ENCODE data around the gene DTD1.

Gene DTD1

DNA sequence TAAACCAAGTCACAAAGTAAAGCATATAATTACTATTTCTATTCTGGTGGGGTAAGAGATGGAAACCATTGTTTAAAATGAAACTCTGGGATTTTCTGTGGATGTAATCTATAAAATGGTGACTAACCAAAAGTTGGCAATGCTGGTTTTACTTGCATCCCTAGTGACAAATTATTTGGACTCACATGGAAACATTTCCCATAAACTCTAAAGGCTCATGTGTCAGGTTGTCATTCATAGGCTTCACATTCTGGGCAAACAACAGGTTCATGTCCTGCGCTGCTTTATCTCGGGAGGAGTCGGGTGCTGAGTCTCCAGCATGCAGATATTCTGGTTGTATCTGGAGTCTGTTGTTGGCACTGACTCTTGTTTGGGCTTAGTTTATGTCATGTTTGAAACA, 127.7 kb downstream of the DTD1 start:
- no peak for DNase-seq

DNA sequence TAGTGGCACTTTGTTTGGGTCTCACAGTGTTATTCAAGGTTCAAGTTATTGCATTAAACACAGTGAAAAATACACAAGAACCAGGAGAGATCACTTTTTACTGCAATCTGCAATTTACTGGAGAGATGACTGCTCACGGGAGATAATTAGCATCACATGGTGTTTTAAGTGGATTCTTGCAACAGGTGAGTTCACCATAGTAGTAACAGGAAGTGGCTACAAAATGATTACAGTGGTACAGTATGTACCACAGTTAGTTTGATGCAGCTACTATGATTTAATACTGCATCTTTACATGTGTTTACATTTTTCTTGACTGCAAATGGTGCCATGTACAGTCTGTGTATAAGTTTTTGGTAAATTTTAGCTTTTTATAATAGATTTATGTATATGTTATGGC, 129.2 kb downstream of the DTD1 start:
- DNase-seq: no peak

DNA sequence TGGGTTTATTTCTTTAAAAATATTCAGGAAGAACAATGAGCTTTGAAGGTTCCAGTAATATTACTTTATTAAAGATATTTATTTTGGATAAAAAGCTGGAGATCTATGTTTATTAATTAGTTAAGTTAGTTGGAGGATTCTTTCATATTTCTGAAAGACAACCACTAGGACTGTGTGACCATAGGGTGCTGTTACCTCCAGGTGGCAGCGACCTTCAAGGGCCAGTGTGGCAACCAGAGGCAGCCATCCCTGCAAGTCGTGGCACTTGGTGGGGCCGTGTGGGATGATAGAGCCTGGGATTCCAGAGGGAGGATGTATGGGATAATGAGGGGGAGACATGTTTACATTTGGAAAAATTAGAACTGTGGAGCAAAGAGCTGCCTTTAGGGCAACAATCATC, 130.3 kb downstream of the DTD1 start:
- no peak for DNase-seq

DNA sequence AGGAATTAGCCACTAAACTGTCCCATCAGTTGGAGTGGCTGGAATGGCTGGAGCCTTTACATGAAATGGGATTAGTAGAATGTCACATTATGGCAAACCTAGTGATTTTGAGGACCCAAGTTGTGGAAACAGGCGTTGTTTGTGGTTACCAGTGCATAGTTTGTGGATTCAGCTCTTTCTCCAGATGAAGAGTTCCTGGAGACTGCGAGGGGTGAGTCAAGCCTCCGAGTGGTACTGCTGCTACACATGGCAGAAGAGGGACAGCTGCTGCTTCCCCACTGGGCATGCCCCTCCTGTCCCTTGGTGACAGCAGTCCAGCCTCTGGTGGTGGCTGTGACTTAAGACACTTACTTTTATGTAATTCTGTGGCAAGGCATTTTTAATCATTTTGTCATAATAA, 131.6 kb downstream of the DTD1 start:
- DNase-seq: no peak

DNA sequence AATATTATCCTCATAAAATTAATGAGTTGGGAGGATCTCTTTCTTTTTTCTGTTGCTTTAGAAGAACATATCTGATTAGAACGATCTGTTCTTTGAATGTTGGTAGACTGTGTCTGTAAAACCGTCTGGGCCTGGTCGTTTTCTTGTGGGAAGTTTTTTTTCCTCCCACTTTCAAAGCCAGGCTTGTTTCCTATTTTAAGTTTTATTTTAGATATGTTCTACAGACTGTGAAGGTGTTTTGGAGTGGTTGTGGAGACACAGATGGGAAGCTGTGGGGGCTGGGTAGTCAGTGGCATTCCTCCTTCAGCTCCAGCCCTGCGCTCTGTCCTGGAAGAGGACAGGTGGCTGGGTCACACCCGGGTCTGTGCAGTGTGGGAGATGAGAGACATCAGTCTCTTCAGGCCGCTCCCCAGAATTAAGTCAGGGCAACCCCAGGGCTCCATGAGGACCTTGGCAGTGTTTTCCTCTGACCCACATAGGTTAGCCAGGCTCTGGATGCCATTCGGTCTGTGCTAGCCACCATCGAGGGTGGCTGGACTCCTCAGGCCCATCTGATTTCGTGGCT, 133.8 kb downstream of the DTD1 start:
- no peak for DNase-seq

DNA sequence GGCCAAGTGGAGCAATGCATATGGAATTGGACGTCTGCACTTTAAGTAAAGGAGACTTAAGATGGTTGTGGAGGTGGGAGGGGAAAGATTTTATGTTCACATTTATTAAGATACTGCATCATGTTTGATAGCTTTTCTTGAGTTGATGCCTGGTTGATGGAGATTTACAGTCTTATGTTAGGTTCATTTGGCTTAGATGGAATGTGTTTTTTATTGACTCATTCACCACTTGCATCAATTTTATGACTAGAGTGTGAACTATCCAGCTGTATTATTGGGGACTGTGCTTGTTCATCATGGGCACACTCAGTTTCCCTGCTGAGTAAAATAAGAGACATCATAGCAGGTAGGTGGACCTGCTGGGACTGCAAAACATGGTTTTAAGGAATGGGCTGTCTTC, 134.5 kb downstream of the DTD1 start:
- DNase-seq: no peak

DNA sequence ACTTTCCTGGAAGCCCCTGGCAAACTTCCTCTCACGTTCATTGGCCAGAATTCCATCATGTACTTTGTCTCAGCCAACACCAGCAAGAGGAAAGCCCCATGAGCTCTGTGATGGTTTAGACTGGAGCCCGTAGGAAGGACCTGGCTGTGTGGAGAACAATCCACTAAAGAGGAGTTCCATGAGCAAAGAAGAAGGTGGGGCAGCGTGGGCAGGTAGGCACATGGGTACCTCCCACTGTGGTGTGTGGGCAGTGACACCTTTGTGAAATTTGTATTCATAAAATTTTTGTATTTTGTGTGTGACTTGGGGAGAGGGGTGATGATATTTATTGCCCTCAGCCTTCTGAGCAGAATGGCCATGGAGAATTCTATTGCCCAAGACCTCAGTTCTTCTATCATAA, 136.2 kb downstream of the DTD1 start:
- DNase-seq: no peak

DNA sequence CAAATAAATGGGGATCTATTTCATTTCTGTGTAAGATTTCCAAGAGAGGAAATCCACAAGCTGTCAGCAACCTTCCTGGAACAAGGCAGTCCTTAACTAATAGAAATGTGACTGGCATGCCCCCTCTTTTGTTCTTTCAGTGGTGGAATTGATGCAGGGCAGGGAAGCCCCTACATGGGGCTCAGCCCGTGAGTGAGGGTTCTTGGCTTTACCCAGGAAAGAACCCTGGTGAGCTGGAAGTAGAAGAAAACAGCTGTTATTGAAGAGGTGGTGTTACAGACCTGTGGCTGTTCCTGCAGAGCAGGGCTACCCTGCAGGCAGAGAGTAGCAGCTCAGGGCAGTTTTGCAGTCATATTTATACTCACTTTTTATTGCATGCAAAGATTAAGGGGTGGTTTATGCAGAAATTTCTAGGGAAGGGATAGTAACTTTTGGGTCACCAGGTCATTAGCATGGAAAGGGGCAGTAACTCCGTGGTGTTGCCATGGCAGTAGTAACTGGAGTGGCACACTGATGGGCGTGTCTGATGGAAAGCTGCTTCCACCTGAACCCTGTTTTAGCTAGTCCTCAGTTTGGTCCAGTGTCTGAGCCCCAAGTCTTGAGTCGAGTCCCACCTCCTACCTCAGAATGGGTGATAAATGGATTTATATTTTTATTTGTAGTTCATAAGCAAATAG, 137.1 kb downstream of the DTD1 start:
- DNase-seq: no peak

DNA sequence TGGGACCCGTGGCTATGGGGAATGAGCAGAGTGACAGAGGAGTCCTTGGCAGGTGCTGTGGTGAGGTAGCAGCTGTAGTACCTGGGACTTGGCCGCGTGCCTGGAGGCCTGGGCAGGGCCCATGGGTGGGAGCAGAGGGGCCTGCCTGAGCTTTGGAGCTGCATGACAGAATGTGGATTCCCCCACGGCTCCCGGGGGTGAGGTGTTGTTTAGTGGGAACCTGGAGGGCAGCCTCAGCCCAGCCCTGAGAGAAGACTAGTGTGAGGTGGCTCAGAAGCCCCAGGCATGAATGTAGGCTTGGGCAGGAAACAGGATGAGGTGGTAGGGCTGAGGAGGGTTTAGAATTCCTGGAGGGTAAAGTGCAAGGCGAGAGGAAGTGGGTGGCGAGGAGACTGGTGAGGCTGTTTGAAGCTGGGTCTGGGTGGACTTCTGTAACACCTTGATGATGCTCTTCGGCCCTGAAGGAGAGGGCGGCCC, 139.2 kb downstream of the DTD1 start:
- DNase-seq: no peak

DNA sequence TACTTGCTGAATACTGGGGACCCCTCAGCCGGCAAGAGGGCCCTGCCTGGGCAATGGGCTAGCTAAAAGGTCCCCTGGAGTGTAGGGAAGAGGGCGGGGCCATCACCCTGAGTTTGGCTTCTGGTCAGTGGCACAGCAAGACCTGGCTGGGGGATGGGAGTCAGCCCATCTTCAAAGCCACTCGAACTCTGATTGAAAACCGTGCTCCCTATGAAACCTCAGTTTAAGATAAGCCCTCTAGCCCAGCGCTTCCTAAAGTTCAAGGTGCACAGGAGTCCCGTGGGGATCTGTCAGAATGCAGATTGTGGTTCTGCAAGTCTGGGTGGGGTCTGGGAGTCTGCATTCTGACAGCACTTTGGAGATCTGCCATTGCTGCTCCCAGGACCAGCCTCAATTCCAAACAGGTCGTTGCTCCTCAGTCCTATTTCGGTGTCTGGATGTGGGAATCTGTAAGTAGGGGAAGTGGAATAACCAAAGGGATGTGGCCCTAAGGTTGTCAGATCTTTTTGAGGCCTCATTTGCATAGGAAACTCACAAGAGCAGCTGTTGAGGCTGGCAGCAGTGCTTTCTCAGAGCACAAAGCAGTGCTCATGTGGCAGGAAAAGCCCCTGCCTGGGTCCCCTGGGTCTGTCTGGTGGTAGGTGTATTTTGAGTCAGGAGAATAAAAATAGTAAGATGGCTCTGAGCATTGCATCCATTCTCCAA, 140.5 kb downstream of the DTD1 start:
- no peak for DNase-seq

DNA sequence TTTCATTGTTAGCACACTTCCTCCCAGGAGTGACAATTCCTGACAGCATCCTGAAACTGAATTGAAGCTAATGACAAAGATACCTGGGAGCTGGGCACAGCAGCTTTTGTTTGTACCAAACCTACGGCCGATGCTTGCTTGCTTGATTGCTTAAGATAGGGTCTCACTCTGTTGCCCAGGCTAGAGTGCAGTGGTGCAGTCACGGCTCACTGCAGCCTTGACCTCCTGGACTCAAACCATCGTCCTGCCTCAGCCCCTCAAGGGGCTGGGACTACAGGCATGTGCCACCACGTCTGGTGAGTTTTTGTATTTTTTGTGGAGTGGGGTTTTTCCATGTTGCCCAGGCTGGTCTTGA, 141.0 kb downstream of the DTD1 start:
- no peak for DNase-seq

DNA sequence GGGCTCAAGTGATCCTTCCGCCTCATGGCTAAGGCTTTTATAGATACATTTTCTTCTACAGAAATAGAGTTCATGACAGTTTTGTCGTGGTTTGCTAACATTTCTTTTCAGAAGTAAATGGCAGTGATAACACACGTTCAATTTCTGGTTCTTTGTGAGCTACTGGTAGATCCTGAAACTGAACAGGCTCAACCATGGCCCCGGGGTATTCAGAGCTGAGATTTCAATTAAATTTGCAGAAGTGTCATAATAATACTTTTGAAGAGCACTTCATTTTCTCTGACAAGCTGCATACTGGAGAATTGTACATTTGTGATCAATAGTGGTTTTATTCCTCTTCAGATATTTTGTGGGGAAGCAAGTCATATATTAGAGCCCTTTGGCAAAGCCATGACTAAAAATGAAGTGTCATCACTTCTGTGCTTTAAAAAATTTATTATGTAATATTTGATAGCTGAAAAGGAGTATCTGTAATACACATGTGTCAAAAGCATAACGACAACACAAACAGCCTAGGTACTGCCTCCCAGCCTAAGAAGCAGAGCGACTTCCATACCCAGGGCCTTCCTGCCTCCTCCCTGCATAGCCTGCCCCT, 141.5 kb downstream of the DTD1 start:
- no peak for DNase-seq

DNA sequence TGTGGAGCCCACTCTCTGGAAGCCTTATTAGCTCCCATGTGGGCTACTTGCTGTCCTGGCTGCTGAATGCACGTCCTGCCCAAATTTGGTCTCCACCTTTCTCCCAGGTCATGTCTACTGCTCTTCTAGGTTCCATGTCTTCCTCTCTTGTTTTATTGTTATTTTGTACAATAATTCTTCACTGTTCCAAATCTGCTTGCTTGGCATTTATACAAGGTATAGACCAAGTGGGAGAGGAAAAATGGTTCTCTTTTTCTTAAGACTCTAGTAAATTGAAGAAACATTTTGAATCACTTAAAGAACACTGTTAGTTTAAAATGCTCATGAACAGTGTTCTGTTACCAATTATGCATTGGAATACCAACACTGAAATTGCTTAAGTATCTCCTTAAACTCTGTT, 144.1 kb downstream of the DTD1 start:
- DNase-seq: no peak

DNA sequence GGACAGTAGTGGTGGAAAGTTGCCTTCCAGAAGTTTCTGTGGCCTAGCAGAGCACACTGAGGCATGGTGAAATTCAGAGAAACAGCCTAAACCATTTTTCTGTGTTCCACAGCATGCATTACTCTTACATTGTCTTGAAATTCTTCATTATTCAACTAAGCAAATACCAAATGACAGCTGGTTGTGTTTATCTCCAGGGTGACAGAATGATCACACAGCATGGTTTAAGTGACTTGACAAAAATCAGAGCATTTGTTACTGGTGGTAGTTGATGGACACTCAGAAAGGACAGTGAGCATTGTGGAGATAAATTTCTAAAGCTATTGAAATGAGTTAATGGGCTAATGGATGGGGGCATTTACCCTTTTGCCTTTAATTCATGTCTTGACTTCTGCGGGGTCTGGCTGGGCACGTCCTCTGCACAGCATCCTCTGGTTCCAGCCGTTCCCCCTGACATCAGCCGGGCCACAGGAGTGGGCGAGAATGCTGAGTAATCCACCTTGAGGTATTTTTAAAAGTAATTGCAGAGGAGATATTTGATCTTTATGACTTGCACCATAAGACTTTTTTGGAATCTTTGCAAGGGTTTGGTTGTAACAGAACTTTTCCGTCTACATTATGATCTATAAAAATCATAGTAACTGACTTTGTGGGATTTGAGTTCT, 146.8 kb downstream of the DTD1 start:
- DNase-seq: no peak

DNA sequence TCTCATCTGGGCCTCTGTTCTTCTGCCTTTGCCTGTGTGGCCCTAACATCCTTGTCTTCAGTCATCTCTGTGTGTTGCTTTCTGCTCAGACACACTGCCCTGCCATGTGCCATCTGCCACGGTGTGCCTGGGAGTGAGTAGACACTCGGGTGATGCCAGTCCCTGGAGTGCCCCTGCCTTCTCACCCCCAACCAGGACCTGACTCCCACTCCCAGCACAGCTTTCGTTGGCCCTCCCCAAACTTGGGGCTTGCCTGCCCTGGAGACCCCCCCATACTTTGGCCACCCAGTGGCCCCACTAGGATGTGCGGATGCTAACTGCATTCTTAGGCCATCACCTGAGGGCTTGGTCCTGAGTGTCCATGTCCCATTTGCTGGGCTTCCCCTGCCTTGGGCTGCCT, 149.3 kb downstream of the DTD1 start:
- no peak for DNase-seq

DNA sequence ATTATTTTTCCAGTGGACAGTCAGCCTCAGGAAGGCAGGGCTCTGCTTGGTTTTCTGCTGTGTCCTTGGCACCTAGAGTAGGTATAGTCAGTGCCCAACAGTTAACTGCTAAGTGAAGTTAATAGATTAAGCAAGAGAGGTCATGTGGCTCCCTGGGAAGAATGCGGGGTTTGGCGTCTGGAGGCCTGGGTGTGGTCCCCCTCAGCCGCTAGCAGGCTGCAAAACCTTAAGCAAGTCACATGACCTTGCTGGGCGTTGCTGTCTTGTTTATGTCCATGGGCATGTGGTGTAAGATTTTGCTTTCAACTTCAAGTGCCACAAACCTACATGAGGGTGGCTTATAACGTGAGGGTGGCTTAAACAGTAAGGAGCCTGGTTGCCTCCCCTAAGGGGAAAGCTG, 150.2 kb downstream of the DTD1 start:
- no peak for DNase-seq

DNA sequence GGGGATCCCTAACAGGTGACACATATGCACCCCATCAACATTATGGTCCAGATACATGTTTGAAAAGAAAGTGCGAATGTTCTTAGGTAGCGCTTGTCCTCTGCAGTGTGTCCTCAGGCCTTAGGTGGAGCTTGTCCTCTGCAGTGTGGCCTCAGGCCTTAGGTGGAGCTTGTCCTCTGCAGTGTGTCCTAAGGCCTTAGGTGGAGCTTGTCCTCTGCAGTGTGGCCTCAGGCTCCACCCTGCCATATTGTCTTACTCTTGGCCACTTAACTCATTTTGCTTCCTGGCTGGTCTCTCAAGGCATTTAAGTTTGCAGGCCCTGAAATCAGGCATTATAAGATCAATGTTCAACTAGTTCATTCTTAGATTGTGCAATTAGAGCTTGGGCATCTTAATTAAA, 151.0 kb downstream of the DTD1 start:
- no peak for DNase-seq

DNA sequence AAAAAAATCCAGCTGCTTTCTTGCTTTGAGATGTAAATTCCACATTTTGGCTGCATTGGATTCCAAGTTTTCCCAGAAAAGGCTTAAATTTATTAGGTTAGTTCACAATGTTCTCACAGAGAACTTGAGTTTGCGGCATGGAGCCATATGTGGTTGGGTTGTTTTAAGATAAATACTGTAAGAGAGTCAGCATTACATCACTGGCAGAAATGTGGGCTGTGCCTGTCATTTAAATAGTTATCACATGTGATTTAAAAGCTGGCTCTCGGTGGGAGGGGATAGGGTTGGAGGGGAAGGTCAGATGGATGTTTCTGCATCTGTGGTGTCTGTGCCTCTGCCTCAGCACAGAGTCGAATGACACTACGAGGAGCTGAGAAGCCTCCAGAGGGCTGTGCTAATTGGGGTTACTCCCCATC, 151.9 kb downstream of the DTD1 start:
- DNase-seq: no peak

DNA sequence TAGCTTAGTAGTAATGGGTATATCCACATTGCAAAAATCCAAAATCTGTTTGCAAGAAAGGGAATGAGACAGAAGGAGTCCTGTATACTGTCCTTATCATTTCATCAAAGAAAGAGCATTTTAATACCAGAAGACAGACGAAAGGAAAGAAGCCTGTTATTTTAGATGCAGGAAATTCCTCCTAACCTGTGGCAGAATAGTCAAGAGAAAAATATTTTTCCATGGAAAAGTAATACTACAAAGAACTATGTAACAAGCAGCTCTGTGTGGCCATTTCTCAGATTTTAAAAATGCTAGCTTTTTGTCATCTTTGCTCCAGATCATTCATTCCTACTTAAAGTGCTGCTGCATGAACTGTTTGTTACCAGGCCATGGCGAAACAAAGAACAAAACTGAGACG, 152.9 kb downstream of the DTD1 start:
- DNase-seq: no peak

DNA sequence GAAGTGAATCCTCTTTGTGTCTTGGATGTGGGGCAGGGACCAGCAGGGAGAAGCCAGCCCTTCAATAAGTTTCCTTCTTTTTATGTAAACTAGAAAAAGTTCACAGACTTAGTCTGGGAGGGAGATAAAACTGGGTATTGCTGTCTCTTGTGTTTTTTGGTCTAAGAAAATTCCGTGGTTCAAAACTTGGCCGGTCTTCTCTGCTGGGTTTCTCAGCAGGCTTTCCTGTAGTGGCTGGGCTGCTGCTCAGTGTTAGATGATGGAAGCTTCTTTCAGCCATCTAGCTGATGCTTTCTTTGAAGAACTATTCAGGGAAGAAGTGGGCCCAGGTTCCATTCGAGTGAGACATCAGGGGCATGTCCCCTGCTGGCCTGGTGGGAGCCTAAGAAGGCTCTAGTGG, 155.0 kb downstream of the DTD1 start:
- DNase-seq: no peak

DNA sequence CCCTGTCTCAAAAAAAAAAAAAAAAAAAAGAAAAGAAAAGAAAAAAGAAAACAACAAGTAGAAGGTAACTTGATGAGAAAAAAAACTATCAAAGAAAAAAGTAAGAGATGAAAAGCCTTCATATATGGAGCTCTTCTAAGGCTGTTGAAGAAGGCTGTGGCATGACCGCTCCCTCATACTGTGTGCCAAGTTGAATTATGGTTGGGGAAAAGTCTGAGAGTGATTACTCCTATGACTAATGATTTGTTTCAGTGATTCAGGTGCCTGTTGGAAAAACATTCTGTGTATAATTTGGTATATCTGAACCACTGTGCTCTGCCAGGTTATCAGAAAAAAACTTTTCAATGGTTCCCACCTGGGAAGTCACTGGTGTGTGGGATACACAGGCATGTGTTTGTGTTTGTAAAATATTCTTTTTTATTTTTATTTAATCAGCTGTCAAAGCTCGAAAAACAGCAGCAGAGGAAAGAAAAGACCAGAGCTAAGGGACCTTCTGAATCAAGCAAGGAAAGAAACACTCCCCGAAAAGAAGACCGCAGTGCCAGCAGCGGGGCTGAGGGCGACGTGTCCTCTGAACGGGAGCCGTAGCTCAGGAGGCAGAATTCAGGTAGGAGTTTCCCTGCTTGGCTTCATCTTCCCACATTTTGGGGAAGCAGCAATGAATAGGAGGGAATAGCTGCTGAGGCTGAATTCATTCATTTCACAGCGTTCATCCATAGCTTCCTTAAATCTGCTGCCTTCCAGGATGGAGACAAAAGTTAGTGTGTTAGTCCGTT, 156.0 kb downstream of the DTD1 start:
- DNase-seq: no peak

DNA sequence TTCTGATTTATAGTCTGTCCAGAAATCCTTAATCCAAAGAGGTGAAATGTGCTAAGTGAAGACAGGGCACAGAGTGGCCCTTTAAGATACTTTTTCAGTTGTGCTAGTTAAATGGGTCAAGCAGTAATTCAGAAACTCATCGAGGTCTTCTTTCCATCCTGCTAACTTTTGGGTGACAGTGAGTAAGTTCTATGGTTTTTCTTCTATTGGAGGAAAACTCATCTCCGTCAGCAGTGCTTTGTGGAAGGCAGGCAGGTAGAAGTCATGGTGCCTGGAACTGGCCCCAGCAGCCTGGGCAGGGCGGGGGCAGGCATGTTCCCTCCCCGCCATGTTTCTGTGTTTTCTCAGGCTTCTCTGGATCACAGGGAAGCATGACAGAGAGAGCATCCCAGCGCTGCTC, 159.2 kb downstream of the DTD1 start:
- DNase-seq: no peak

DNA sequence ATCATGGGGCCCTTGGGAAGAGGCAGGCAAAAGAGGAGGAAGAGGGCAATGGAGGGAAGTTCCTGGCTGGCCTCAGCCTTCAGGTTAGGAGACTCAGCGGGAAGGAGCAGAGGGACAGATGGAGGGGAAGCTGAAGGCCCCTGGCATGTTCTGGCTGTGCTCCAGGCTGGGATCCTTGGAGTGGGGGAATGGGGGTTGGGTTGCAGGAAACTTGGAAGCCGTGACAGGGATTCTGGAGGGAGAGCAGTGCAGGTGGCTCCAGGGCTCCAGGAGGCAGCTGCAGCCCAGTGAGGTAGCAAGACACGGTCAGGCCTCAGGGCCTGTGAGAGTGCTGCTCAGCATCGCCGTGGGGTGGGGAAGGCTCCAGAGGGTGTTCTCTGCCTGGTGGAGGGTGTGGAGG, 161.1 kb downstream of the DTD1 start:
- peak; percentile 48 for DNase-seq

Data from NCI-H446 treated with DMSO at 0.1 percent for 48 hours (cell line).